ENCODE measurements around the gene PRODH2.

PRODH2 gene, protein sequence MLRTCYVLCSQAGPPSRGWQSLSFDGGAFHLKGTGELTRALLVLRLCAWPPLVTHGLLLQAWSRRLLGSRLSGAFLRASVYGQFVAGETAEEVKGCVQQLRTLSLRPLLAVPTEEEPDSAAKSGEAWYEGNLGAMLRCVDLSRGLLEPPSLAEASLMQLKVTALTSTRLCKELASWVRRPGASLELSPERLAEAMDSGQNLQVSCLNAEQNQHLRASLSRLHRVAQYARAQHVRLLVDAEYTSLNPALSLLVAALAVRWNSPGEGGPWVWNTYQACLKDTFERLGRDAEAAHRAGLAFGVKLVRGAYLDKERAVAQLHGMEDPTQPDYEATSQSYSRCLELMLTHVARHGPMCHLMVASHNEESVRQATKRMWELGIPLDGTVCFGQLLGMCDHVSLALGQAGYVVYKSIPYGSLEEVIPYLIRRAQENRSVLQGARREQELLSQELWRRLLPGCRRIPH

GRCh38 chr19:35812220-35813042, at the start of gene PRODH2:
Gene PRODH2 (minus strand): TSS chr19:35812845. CDS start chr19:35812805, 40 bp downstream.
- Histone ChIP-seq H3K27me3 (ENCODE audit: control insufficient read depth in 5 of 5, insufficient read depth in 4 of 5, low read length in 5 of 5) (peaks cover 5 to 13% (median 7%) of the 10 kb centered on the region in 5 donors), H3K4me1 (ENCODE audit: control insufficient read depth in 5 of 5, insufficient read depth in 5 of 5, low read length in 5 of 5) (no peaks in the 10 kb centered on the region), H3K9me3 (ENCODE audit: control insufficient read depth in 5 of 5, low read length in 5 of 5) (peaks cover 0 to 3% (median 0%) of the 10 kb centered on the region in 5 donors), H3K36me3 (ENCODE audit: control insufficient read depth in 5 of 5, insufficient read depth in 5 of 5, low read length in 5 of 5) (no peaks in the 10 kb centered on the region), H3K4me3 (ENCODE audit: low read depth in 1 of 5, low read length in 5 of 5) (no peak within 1 kb of the TSS), H3K9ac (ENCODE audit: low read length in 5 of 5) (no peak within 1 kb of the TSS), H3K27ac (ENCODE audit: low read depth, low read length) (no peak within 1 kb of the TSS)

DNA sequence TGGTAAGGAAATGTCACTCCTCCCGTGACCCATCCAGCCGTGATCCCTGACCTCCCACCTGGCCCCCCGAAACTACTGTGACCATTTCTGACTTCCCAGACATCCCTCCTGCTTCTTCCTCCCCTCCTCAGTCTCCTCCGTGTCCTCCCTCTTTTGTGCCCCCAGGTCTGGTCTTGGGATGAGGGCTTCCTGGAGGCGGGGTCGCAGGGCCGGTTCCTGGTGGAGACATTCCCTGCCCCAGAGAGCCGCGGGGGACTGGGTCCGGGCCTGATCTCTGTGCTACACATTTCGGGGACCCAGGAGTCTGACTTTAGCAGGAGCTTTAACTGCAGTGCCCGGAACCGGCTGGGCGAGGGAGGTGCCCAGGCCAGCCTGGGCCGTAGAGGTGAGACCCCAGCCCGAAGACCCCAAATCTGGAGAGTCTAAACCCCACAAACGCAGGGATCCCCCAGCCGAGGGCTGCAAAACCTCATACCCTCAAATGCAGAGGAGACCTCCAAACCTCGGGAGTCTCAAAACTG, 49.1 kb upstream of the PRODH2 start:
- Histone ChIP-seq H3K9ac (ENCODE audit: low read length in 5 of 5) (no peak overlapping the region), H3K4me1 (ENCODE audit: control insufficient read depth in 5 of 5, insufficient read depth in 5 of 5, low read length in 5 of 5) (peaks cover 0 to 15% (median 11%) of the 10 kb centered on the region in 5 donors), H3K4me3 (ENCODE audit: low read depth in 1 of 5, low read length in 5 of 5) (no peak overlapping the region), H3K36me3 (ENCODE audit: control insufficient read depth in 5 of 5, insufficient read depth in 5 of 5, low read length in 5 of 5) (no peaks in the 10 kb centered on the region), H3K27ac (ENCODE audit: low read depth, low read length) (no peak overlapping the region), H3K9me3 (ENCODE audit: control insufficient read depth in 5 of 5, low read length in 5 of 5) (no peaks in the 10 kb centered on the region), H3K27me3 (ENCODE audit: control insufficient read depth in 5 of 5, insufficient read depth in 4 of 5, low read length in 5 of 5) (peaks cover 16 to 62% (median 51%) of the 10 kb centered on the region in 5 donors)

- Histone ChIP-seq H3K9ac (ENCODE audit: low read length in 5 of 5) (no peak overlapping the region), H3K27ac (ENCODE audit: low read depth, low read length) (no peak overlapping the region), H3K4me3 (ENCODE audit: low read depth in 1 of 5, low read length in 5 of 5) (no peak overlapping the region), H3K4me1 (ENCODE audit: control insufficient read depth in 5 of 5, insufficient read depth in 5 of 5, low read length in 5 of 5) (peaks cover 0 to 21% (median 17%) of the 10 kb centered on the region in 5 donors), H3K27me3 (ENCODE audit: control insufficient read depth in 5 of 5, insufficient read depth in 4 of 5, low read length in 5 of 5) (peaks cover 23 to 67% (median 54%) of the 10 kb centered on the region in 5 donors), H3K9me3 (ENCODE audit: control insufficient read depth in 5 of 5, low read length in 5 of 5) (no peaks in the 10 kb centered on the region), H3K36me3 (ENCODE audit: control insufficient read depth in 5 of 5, insufficient read depth in 5 of 5, low read length in 5 of 5) (no peaks in the 10 kb centered on the region)
Measured at GRCh38 chr19:35860818-35861639, 48.4 kb upstream of the PRODH2 start.

DNA sequence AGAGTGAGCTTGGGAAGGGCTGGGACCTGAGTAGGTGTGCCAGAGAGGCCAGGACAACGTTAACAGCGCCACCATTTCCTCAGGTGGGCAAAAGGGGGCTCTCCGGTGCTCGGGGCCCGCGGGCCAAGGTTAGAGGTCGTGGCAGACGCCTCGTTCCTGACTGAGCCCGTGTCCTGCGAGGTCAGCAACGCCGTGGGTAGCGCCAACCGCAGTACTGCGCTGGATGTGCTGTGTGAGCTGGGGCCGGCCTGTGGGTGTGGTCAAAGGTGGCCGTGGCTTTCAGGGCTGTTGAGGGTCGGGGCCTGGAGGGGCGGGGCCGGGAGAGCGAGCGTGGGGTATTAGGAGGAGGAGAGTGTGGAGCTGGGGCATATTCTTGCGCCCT, 47.8 kb upstream of the PRODH2 start:
- no peaks in the 10 kb centered on the region for H3K9me3 ChIP-seq (ENCODE audit: control insufficient read depth in 5 of 5, low read length in 5 of 5)
- H3K4me1 ChIP-seq (ENCODE audit: control insufficient read depth in 5 of 5, insufficient read depth in 5 of 5, low read length in 5 of 5): peaks cover 0 to 21% (median 17%) of the 10 kb centered on the region in 5 donors
- H3K36me3 ChIP-seq (ENCODE audit: control insufficient read depth in 5 of 5, insufficient read depth in 5 of 5, low read length in 5 of 5): no peaks in the 10 kb centered on the region
- no peak overlapping the region for H3K9ac ChIP-seq (ENCODE audit: low read length in 5 of 5)
- H3K27ac ChIP-seq (ENCODE audit: low read depth, low read length): no peak overlapping the region
- no peak overlapping the region for H3K4me3 ChIP-seq (ENCODE audit: low read depth in 1 of 5, low read length in 5 of 5)
- H3K27me3 ChIP-seq (ENCODE audit: control insufficient read depth in 5 of 5, insufficient read depth in 4 of 5, low read length in 5 of 5): peaks cover 29 to 67% (median 56%) of the 10 kb centered on the region in 5 donors

DNA sequence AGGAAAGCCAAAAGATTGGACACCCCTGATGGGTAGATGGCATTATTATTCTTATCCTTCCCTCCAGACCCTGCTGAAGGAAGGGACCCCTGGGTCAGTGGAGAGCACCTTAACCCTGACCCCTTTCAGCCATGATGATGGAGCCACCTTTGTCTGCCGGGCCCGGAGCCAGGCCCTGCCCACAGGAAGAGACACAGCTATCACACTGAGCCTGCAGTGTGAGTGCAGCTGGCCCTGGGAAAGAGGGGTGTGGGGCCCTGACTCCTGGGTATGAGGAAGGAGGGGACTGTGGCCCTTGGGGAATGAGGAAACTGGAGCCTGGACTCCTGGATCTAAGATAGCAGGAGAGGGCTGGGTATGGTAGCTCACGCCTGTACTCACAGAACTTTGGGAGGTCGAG, 46.8 kb upstream of the PRODH2 start:
- H3K36me3 ChIP-seq (ENCODE audit: control insufficient read depth in 5 of 5, insufficient read depth in 5 of 5, low read length in 5 of 5): no peaks in the 10 kb centered on the region
- H3K27ac ChIP-seq (ENCODE audit: low read depth, low read length): no peak overlapping the region
- H3K4me1 ChIP-seq (ENCODE audit: control insufficient read depth in 5 of 5, insufficient read depth in 5 of 5, low read length in 5 of 5): peaks cover 0 to 21% (median 17%) of the 10 kb centered on the region in 5 donors
- H3K9me3 ChIP-seq (ENCODE audit: control insufficient read depth in 5 of 5, low read length in 5 of 5): no peaks in the 10 kb centered on the region
- peaks cover 28 to 77% (median 63%) of the 10 kb centered on the region in 5 donors for H3K27me3 ChIP-seq (ENCODE audit: control insufficient read depth in 5 of 5, insufficient read depth in 4 of 5, low read length in 5 of 5)
- no peak overlapping the region for H3K9ac ChIP-seq (ENCODE audit: low read length in 5 of 5)
- H3K4me3 ChIP-seq (ENCODE audit: low read depth in 1 of 5, low read length in 5 of 5): no peak overlapping the region

DNA sequence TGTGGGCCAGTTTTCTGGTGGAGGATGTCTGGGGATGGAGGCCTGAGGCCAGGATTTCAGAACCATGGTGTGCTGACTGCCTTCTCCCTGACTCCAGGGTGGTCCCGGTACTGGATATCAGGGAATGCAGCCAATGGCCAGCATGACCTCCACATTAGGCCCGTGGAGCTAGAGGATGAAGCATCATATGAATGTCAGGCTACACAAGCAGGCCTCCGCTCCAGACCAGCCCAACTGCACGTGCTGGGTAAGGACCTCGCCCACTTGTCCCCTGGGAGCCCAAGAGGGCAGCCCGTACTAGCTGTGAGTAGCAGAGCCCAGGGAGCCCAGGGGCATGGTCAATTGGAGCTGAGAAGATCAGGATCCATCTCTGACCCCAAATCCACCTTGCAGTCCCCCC, 45.7 kb upstream of the PRODH2 start:
- no peaks in the 10 kb centered on the region for H3K9me3 ChIP-seq (ENCODE audit: control insufficient read depth in 5 of 5, low read length in 5 of 5)

DNA sequence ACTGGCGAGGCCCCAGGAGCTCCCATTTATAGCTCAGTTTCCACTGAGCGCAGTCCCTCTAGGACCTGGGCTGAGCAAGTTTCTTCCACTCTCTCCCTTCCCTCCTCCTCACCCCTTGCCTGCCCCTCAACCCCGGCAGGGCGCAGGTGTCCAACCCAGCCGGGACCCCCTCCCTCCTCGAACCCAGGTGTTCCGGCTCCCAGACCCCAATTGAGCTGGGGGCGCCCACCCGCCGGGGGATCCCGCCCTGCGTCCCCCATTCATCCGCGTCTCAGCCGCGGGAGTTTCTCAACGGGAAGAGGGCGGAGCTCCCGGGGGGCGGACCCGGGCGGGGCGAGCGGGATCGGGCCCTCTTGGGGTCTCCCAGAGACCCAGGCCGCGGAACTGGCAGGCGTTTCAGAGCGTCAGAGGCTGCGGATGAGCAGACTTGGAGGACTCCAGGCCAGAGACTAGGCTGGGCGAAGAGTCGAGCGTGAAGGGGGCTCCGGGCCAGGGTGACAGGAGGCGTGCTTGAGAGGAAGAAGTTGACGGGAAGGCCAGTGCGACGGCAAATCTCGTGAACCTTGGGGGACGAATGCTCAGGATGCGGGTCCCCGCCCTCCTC, 44.0 kb upstream of the PRODH2 start, which contains the start of gene KIRREL2:
Gene KIRREL2, plus strand, starts transcription at position 366 of the 604 bp plus-strand sequence. Its CDS starts 209 bp downstream, at position 575.
- peaks cover 0 to 21% (median 17%) of the 10 kb centered on the region in 5 donors for H3K4me1 ChIP-seq (ENCODE audit: control insufficient read depth in 5 of 5, insufficient read depth in 5 of 5, low read length in 5 of 5)
- peak within 1 kb of the TSS in 2 of 5 donors; percentile 30 to 35 for H3K9ac ChIP-seq (ENCODE audit: low read length in 5 of 5)
- H3K36me3 ChIP-seq (ENCODE audit: control insufficient read depth in 5 of 5, insufficient read depth in 5 of 5, low read length in 5 of 5): no peaks in the 10 kb centered on the region
- no peaks in the 10 kb centered on the region for H3K9me3 ChIP-seq (ENCODE audit: control insufficient read depth in 5 of 5, low read length in 5 of 5)
- H3K27me3 ChIP-seq (ENCODE audit: control insufficient read depth in 5 of 5, insufficient read depth in 4 of 5, low read length in 5 of 5): peaks cover 29 to 81% (median 65%) of the 10 kb centered on the region in 5 donors
- no peak within 1 kb of the TSS for H3K27ac ChIP-seq (ENCODE audit: low read depth, low read length)
- H3K4me3 ChIP-seq (ENCODE audit: low read depth in 1 of 5, low read length in 5 of 5): peak within 1 kb of the TSS; percentile 36 to 66 (median 55)

More for the DNA sequence above, 45.7 kb upstream of the PRODH2 start:
- H3K27me3 ChIP-seq (ENCODE audit: control insufficient read depth in 5 of 5, insufficient read depth in 4 of 5, low read length in 5 of 5): peaks cover 25 to 78% (median 65%) of the 10 kb centered on the region in 5 donors
- no peaks in the 10 kb centered on the region for H3K36me3 ChIP-seq (ENCODE audit: control insufficient read depth in 5 of 5, insufficient read depth in 5 of 5, low read length in 5 of 5)
- H3K9ac ChIP-seq (ENCODE audit: low read length in 5 of 5): no peak overlapping the region
- H3K4me3 ChIP-seq (ENCODE audit: low read depth in 1 of 5, low read length in 5 of 5): no peak overlapping the region
- no peak overlapping the region for H3K27ac ChIP-seq (ENCODE audit: low read depth, low read length)
- H3K4me1 ChIP-seq (ENCODE audit: control insufficient read depth in 5 of 5, insufficient read depth in 5 of 5, low read length in 5 of 5): peaks cover 0 to 21% (median 17%) of the 10 kb centered on the region in 5 donors

DNA sequence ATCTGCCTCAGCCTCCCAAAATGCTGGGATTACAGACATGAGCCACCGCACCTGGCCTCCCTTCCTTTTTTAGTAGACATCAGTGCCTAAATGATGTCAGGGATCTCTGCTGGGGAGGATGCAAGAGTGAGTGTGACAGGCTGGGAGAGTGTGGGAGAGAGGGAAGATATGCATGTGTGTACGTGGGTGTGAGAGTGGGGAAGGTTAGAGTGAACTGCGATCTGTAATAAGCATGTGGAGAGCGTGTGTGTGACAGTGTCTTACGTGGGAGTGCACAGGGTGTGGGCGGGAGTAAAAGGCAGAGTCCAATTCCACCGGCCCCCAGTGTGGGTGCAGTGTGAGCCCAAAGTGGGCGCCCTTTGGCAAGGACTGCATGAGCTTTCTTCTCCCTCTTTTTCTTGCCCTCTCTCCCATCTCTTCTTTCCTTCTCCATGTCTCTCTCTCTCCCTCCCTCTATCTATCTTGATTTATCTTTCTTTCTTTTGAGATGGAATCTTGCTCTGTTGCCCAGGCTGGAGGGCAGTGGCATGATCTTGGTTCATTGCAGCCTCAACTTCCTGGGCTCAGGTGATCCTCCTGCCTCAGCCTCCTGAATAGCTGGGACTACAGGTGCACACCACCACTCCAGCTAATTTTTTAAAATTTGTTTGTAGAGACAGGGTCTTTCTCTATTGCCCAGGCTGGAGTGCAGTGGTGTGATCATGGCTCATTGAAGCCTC, 40.6 kb upstream of the PRODH2 start:
- Histone ChIP-seq H3K27ac (ENCODE audit: low read depth, low read length) (no peak overlapping the region), H3K4me3 (ENCODE audit: low read depth in 1 of 5, low read length in 5 of 5) (no peak overlapping the region), H3K36me3 (ENCODE audit: control insufficient read depth in 5 of 5, insufficient read depth in 5 of 5, low read length in 5 of 5) (no peaks in the 10 kb centered on the region), H3K9me3 (ENCODE audit: control insufficient read depth in 5 of 5, low read length in 5 of 5) (no peaks in the 10 kb centered on the region), H3K9ac (ENCODE audit: low read length in 5 of 5) (no peak overlapping the region), H3K4me1 (ENCODE audit: control insufficient read depth in 5 of 5, insufficient read depth in 5 of 5, low read length in 5 of 5) (peaks cover 0 to 13% (median 10%) of the 10 kb centered on the region in 5 donors), H3K27me3 (ENCODE audit: control insufficient read depth in 5 of 5, insufficient read depth in 4 of 5, low read length in 5 of 5) (peaks cover 45 to 83% (median 69%) of the 10 kb centered on the region in 5 donors)
